ENCODE data around the gene GDNF. TPM values are rescaled to one million over a fixed set of nuclear protein-coding genes. Genes with fewer than 3 reads are reported as not detected.

Gene GDNF
- total and polyA plus RNA-seq, 2 experiments from 2014 or later = 0.13 to 0.17 TPM

GRCh38 chr5:37859805-37860204 is 20.0 kb upstream of the GDNF start:
- Histone ChIP-seq H3K9me2 (ENCODE audit: insufficient read depth) (no peaks in the 10 kb centered on the region), H3K4me3 (no peak overlapping the region), H3K27me3 (ENCODE audit: insufficient read depth) (no peaks in the 10 kb centered on the region), H3K4me2 (no peak overlapping the region), H3K36me3 (ENCODE audit: insufficient read depth) (no peaks in the 10 kb centered on the region), H4K20me1 (replicated peaks; ENCODE audit: insufficient read depth) (no peaks in the 10 kb centered on the region), H3K27ac (ENCODE audit: low read depth) (no peak overlapping the region), H3K4me1 (ENCODE audit: insufficient read depth) (no peaks in the 10 kb centered on the region), H3F3A (replicated peaks; ENCODE audit: low read depth) (no peaks in the 10 kb centered on the region), H2AFZ (no peak overlapping the region), H3K79me2 (replicated peaks; ENCODE audit: insufficient read depth) (no peaks in the 10 kb centered on the region)
- Mint-ChIP-seq H3K4me3 (no peak overlapping the region), H3K27me3 (ENCODE audit: insufficient read depth, low read depth, poor library complexity) (no peaks in the 10 kb centered on the region), H3K36me3 (ENCODE audit: low read depth) (no peaks in the 10 kb centered on the region), H3K4me1 (no peaks in the 10 kb centered on the region), H3K9me3 (0 out of 3 replicates have a peak, but pooled peaks cover under 1% of the 10 kb centered on the region), H3K27ac (no peak overlapping the region)
- no peak for ATAC-seq
- DNase-seq (ENCODE audit: low spot score) = no peak
- TF ChIP-seq ETS1 (IDR thresholded peaks at IDR 0.05) (no peak), STAT1 (IDR thresholded peaks at IDR 0.05; ENCODE audit: unreplicated experiment) (no peak)

GRCh38 chr5:37858250-37858649 is 18.4 kb upstream of the GDNF start:
- H3K36me3 ChIP-seq (ENCODE audit: insufficient read depth) = no peaks in the 10 kb centered on the region
- H3F3A ChIP-seq (replicated peaks; ENCODE audit: low read depth) = no peaks in the 10 kb centered on the region
- no peak overlapping the region for H3K27ac ChIP-seq (ENCODE audit: low read depth)
- ATAC-seq (no peak), DNase-seq (ENCODE audit: low spot score) (no peak)
- Mint-ChIP-seq H3K36me3 (ENCODE audit: low read depth) (no peaks in the 10 kb centered on the region), H3K4me3 (no peak overlapping the region), H3K27ac (no peak overlapping the region), H3K27me3 (ENCODE audit: insufficient read depth, low read depth, poor library complexity) (no peaks in the 10 kb centered on the region), H3K4me1 (no peaks in the 10 kb centered on the region), H3K9me3 (peaks cover 5% of the 10 kb centered on the region; the same call in 2 of the 3 replicates)
- TF ChIP-seq ZNF462 (CRISPR knock-in tag; IDR thresholded peaks at IDR 0.05) (no peak), EZH2phosphoT487 (IDR thresholded peaks at IDR 0.05; ENCODE audit: unreplicated experiment) (no peak), JUNB (IDR thresholded peaks at IDR 0.05; ENCODE audit: unreplicated experiment) (no peak), ZNF114 (CRISPR knock-in tag; IDR thresholded peaks at IDR 0.05) (no peak), POLR2AphosphoS5 (IDR thresholded peaks at IDR 0.05; ENCODE audit: low read depth) (no peak), NANOG (IDR thresholded peaks at IDR 0.05; ENCODE audit: borderline replicate concordance) (no peak), ETS1 (IDR thresholded peaks at IDR 0.05) (no peak), CREB1 (CRISPR knock-in tag; IDR thresholded peaks at IDR 0.05; ENCODE audit: low read depth) (no peak), EZH2 (IDR thresholded peaks at IDR 0.05; ENCODE audit: low read depth, unreplicated experiment) (no peak), REST (IDR thresholded peaks at IDR 0.05; ENCODE audit: unreplicated experiment) (no peak)
- no peaks in the 10 kb centered on the region for H3K4me1 ChIP-seq (ENCODE audit: insufficient read depth)
- H3K4me3 ChIP-seq = no peak overlapping the region
- H4K20me1 ChIP-seq (replicated peaks; ENCODE audit: insufficient read depth) = no peaks in the 10 kb centered on the region
- H2AFZ ChIP-seq = no peak overlapping the region
- no peak overlapping the region for H3K4me2 ChIP-seq
- H3K27me3 ChIP-seq (ENCODE audit: insufficient read depth) = no peaks in the 10 kb centered on the region
- no peaks in the 10 kb centered on the region for H3K79me2 ChIP-seq (replicated peaks; ENCODE audit: insufficient read depth)
- no peaks in the 10 kb centered on the region for H3K9me2 ChIP-seq (ENCODE audit: insufficient read depth)
